SK-N-SH treated with all-trans-retinoic acid at 6 μM for 48 hours (cell line): Measurements from ENCODE around the gene RRM1.

Experiments used
- ATAC-seq: fragments of 200-7000 bp; cut with Tn5 transposase; 3 replicates; pipeline ENCODE4 v1.9.1; 2020; ENCODE audit warnings: mild to moderate bottlenecking, moderate library complexity
- CREB5 ChIP-seq: fragments of 250-450 bp; sonication (Bioruptor Pico); IDR thresholded peaks from 2 replicates; pipeline ENCODE4 v1.5.1; 2020; ENCODE audit warnings: low read depth, mild to moderate bottlenecking, moderate library complexity
- CSRNP3 ChIP-seq: fragments of 250-450 bp; sonication (Bioruptor Pico); IDR thresholded peaks from 2 replicates; pipeline ENCODE4 v1.5.1; 2021; ENCODE audit warnings: mild to moderate bottlenecking, moderate library complexity
- ESRRG ChIP-seq: fragments of 250-450 bp; sonication (Bioruptor Pico); IDR thresholded peaks from 2 replicates; pipeline ENCODE4 v1.6.1; 2021; ENCODE audit warnings: mild to moderate bottlenecking
- GLIS3 ChIP-seq: fragments of 250-450 bp; sonication (Bioruptor Pico); IDR thresholded peaks from 2 replicates; pipeline ENCODE4 v1.5.0; 2020; ENCODE audit warnings: mild to moderate bottlenecking, moderate library complexity
- ISL1 ChIP-seq: fragments of 250-450 bp; sonication (Bioruptor Pico); IDR thresholded peaks from 2 replicates; pipeline ENCODE4 v2.1.2; 2022; ENCODE audit warnings: mild to moderate bottlenecking, moderate library complexity
- OSR1 ChIP-seq: fragments of 250-450 bp; sonication (Bioruptor Pico); IDR thresholded peaks from 2 replicates; pipeline ENCODE4 v1.8.0; 2022; ENCODE audit warnings: moderate library complexity, mild to moderate bottlenecking, inconsistent platforms
- PATZ1 ChIP-seq: fragments of 250-450 bp; sonication (Bioruptor Pico); IDR thresholded peaks from 2 replicates; pipeline ENCODE4 v1.8.0; 2020; ENCODE audit warnings: mild to moderate bottlenecking, moderate library complexity, borderline replicate concordance
- POU6F1 ChIP-seq: fragments of 250-450 bp; sonication (Bioruptor Pico); IDR thresholded peaks from 2 replicates; pipeline ENCODE4 v1.8.0; 2021; ENCODE audit warnings: low read depth, mild to moderate bottlenecking, moderate library complexity, borderline replicate concordance
- PPARA ChIP-seq: fragments of 250-450 bp; sonication (Bioruptor Pico); IDR thresholded peaks from 2 replicates; pipeline ENCODE4 v1.5.0; 2020; ENCODE audit warnings: mild to moderate bottlenecking, borderline replicate concordance
- SNAI2 ChIP-seq: fragments of 250-450 bp; sonication (Bioruptor Pico); IDR thresholded peaks from 2 replicates; pipeline ENCODE4 v1.5.0; 2020; ENCODE audit warnings: mild to moderate bottlenecking, moderate library complexity
- TCF4 ChIP-seq: fragments of 250-450 bp; sonication (Bioruptor Pico); IDR thresholded peaks from 2 replicates; pipeline ENCODE4 v1.8.0; 2021; ENCODE audit warnings: mild to moderate bottlenecking, moderate library complexity, borderline replicate concordance
- ZC3H10 ChIP-seq: fragments of 250-450 bp; sonication (Bioruptor Pico); IDR thresholded peaks from 2 replicates; pipeline ENCODE4 v1.5.1; 2021; ENCODE audit warnings: mild to moderate bottlenecking, moderate library complexity
- ZFP3 ChIP-seq: fragments of 250-450 bp; sonication (Bioruptor Pico); IDR thresholded peaks from 2 replicates; pipeline ENCODE4 v1.5.0; 2020; ENCODE audit warnings: mild to moderate bottlenecking, moderate library complexity
- ZNF70 ChIP-seq: fragments of 450-650 bp; formaldehyde crosslinking; IDR thresholded peaks from 2 replicates; pipeline ENCODE4 v1.5.0; 2020; ENCODE audit warnings: mild to moderate bottlenecking, moderate library complexity
- ZNF8 ChIP-seq: fragments of 450-650 bp; formaldehyde crosslinking; IDR thresholded peaks from 2 replicates; pipeline ENCODE4 v1.5.0; 2020; ENCODE audit warnings: mild to moderate bottlenecking, moderate library complexity
- TF ChIP-seq, protein P1 (sequence below): fragments of 250-450 bp; sonication (Bioruptor Pico); IDR thresholded peaks from 2 replicates; pipeline ENCODE4 v1.5.0; 2020; ENCODE audit warnings: mild to moderate bottlenecking, moderate library complexity

RRM1 gene

DNA sequence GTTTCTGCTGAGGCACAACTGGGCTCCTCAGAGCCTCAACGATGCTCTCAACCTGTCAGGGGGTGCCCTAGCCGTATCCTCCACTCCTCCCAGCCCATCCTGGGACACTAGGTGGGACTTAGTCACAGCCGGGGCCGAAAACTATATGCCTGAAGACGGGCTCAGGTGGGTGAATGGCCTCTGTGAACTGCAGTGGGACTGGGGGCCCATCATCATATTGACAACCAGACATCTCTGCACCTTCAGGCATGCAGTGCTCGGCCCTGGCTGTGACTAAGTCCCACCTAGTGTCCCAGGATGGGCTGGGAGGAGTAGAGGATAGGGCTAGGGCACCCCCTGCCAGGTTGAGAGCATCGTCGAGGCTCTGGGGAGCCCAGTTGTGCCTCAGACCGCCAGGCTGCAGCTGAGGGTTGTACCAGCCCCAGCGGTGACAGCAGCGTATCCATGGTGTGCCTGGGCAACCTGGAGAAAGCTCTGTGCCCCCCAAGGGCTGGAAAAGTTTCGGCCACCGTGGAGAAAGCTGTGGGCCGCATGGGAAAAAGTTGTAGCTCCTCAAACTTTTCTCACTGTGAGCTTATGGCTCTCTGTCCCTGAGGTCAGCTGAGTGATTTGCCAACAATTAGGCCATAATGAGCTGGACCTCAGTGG lies 88.9 kb downstream of the RRM1 start:
- no peak for ATAC-seq
- TF ChIP-seq SNAI2 (CRISPR knock-in tag): no peak

DNA sequence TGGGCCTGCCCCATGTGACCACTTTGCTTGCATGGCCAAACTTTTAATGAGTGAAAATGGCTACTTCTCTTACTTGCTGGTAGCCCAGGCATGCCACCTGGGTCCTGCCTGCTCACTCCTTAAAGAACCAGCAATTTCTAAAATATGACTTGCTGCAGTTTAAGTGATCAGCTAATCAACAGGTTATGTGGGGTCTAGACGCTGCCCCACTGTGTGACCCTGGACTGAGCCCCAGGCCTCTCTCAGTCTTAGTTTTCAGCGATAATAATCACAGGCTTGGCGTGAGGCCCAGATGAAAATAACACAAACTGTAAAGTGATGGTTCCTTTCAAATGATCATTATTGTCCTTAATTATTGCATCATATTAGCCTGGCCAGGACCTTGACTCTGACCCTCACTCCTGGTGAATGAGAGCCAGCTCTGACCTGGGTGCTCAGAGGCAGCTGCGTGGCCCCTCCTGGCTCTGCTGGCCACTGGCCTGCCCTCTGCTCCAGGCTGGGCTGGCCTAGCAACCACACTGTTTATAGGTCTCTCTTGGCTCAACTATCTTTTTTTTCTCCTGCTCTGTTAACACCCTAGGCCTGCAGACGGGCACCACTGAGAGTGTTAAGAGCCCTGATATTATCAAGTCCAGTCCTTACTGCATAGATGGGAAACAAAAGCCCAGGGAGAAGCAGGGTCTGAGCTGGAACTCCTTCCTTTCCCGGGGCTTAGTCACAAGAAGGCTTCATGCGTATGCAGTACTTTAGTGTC lies 89.7 kb downstream of the RRM1 start:
- TF ChIP-seq ZNF8 (CRISPR knock-in tag): no peak
- no peak for TF ChIP-seq ZNF70 (CRISPR knock-in tag)
- TF ChIP-seq PATZ1 (CRISPR knock-in tag): no peak
- TF ChIP-seq POU6F1 (CRISPR knock-in tag): no peak
- no peak for TF ChIP-seq CREB5
- no peak for TF ChIP-seq ZC3H10 (CRISPR knock-in tag)
- TF ChIP-seq ISL1: no peak
- no peak for TF ChIP-seq SNAI2 (CRISPR knock-in tag)
- no peak for ATAC-seq

DNA sequence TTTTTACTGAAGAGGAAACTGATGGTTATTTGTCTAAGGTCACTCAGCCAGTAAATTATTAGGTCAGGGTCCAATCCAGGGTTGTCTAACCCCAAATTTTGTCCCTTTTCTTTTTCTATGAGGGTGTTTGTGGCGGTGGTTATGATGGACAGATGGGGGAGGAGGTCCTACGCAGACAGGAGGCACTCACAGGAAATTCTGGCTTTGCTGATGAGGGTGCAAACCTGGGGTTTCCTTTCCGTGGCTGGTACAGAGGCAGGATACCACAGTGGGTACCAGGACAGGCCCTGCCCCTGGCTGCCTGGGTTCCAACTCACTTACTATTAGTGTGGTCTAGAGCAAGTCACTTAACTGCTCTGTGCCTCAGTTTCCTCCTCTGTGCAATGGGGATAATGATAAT lies 91.0 kb downstream of the RRM1 start:
- TF ChIP-seq ZFP3 (CRISPR knock-in tag): no peak
- TF ChIP-seq POU6F1 (CRISPR knock-in tag): no peak
- TF ChIP-seq ESRRG (CRISPR knock-in tag): no peak
- TF ChIP-seq ISL1: no peak
- TF ChIP-seq, all 23 proteins: peak for 0
- no peak for ATAC-seq

GRCh38 chr11:4186464-4187054 lies 92.0 kb downstream of the RRM1 start:
- ATAC-seq: no peak
- TF ChIP-seq PPARA (CRISPR knock-in tag): no peak
- TF ChIP-seq CREB5: no peak
- no peak for TF ChIP-seq ISL1
- no peak for TF ChIP-seq ESRRG (CRISPR knock-in tag)
- TF ChIP-seq CSRNP3: no peak
- no peak for TF ChIP-seq GLIS3
- TF ChIP-seq PATZ1 (CRISPR knock-in tag): no peak
- no peak for TF ChIP-seq OSR1 (CRISPR knock-in tag)
- TF ChIP-seq ZNF8 (CRISPR knock-in tag): no peak
- TF ChIP-seq TCF4 (CRISPR knock-in tag): no peak
- no peak for TF ChIP-seq ZC3H10 (CRISPR knock-in tag)
- TF ChIP-seq, protein P1, sequence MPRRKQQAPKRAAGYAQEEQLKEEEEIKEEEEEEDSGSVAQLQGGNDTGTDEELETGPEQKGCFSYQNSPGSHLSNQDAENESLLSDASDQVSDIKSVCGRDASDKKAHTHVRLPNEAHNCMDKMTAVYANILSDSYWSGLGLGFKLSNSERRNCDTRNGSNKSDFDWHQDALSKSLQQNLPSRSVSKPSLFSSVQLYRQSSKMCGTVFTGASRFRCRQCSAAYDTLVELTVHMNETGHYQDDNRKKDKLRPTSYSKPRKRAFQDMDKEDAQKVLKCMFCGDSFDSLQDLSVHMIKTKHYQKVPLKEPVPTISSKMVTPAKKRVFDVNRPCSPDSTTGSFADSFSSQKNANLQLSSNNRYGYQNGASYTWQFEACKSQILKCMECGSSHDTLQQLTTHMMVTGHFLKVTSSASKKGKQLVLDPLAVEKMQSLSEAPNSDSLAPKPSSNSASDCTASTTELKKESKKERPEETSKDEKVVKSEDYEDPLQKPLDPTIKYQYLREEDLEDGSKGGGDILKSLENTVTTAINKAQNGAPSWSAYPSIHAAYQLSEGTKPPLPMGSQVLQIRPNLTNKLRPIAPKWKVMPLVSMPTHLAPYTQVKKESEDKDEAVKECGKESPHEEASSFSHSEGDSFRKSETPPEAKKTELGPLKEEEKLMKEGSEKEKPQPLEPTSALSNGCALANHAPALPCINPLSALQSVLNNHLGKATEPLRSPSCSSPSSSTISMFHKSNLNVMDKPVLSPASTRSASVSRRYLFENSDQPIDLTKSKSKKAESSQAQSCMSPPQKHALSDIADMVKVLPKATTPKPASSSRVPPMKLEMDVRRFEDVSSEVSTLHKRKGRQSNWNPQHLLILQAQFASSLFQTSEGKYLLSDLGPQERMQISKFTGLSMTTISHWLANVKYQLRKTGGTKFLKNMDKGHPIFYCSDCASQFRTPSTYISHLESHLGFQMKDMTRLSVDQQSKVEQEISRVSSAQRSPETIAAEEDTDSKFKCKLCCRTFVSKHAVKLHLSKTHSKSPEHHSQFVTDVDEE (CRISPR knock-in tag): no peak
- no peak for TF ChIP-seq POU6F1 (CRISPR knock-in tag)
